Activated CD4-positive, alpha-beta T cell treated with anti-CD3 and anti-CD28 coated beads, Interleukin-2, Interleukin-6, amounts not matched to agents 100 ng/mL and 50 ng/mL, durations not matched to agents 16 hours and 8 hours (primary cell): Measurements from ENCODE around the gene PLCB1.
"Not testable (repeated sequence)": the region's sequence is repeated elsewhere in the genome, so short reads cannot be mapped to it uniquely, and the experiment has no call there.

Source experiments
- DNase-seq: peaks from one replicate; pipeline ENCODE4 v3.0.0-alpha.2; 2020

Gene PLCB1

DNA sequence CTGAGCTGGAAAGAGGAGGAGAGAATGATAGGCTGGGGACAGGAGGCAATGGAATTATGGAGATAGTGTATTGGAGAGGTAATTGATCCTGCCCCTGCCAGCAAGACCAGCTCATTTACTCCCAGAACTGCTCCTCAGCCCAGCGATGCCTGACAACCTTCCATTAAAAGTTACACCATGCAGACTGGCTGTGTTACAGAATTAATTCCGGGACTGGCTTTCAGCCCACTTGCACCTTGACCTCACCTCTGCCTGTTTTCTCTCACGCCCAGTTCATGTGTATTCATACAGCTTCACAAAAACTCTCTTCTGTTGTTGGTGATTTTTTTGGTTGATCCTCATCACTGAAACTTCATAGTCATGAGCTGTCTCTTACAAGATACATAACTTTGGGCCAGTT lies 207.3 kb downstream of the PLCB1 start:
- no peak for DNase-seq

GRCh38 chr20:8342391-8342790 lies 210.3 kb downstream of the PLCB1 start:
- no peak for DNase-seq

- DNase-seq = no peak
Observed at GRCh38 chr20:8344106-8344505, 212.0 kb downstream of the PLCB1 start.

DNA sequence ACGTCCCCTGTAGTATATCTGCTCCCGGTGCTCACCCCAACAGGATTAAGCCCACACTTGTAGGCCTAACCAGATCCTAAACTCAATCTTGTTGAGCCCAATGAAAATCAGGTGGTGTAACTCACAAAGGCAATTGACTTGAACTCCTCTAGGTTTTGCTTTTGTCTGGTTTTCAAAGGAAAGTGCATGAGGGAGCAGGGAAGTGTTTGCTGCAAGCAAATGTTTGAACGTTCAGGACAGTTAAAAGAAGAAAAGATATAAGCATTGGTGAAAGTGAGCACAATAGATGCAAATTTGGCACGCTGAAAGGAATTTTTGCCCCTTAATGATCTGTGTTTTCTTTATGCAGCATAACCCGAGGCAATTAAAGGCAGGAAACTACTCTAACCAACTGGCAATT lies 212.6 kb downstream of the PLCB1 start:
- DNase-seq = no peak

DNA sequence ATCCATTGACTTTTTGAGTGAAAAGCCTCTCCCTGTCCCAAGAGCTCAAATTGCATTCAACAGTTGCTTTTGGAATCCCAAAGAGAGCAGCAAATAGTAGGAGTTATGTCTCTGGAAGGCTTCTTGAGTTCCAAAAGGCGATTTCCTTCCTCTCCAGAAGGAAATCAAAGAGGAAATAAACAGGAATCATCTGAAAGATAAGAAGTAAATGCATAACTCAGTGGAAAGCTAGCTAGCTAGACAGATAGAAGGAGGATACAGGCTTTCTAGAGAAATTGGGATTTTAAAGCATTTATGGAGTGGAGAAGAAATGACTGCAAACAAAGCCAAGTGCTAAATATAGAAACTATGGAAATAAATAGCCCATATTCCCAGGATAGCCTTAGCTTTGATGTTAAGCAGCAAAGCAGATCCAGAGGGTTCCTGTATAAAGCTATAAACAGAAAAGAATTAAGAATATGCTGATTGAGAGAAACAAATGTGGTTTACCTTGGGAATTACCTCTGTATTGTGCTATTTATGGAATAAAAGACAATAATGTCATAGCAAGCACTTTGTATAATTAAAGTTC lies 214.7 kb downstream of the PLCB1 start:
- no peak for DNase-seq

- DNase-seq = not testable (repeated sequence)
Observed at GRCh38 chr20:8350225-8350624, 218.2 kb downstream of the PLCB1 start.

DNA sequence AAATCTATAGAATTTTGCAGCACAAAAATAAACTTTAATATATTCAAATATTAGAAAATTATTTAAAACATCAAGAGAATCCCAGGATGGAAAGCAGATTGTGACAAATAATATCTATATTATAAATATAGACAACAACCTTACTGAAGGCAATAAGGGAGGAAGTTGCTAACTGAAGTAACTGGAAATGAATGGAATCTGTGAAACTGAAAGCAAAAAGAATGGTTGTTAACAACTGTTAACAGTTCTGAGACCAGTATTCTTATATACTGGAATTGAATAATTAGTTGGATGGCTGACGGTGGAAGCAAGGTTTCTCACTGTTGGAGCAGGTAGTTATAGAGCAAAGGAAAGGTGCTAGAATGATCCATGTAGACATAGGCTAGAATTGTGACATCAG lies 220.4 kb downstream of the PLCB1 start:
- no peak for DNase-seq

DNA sequence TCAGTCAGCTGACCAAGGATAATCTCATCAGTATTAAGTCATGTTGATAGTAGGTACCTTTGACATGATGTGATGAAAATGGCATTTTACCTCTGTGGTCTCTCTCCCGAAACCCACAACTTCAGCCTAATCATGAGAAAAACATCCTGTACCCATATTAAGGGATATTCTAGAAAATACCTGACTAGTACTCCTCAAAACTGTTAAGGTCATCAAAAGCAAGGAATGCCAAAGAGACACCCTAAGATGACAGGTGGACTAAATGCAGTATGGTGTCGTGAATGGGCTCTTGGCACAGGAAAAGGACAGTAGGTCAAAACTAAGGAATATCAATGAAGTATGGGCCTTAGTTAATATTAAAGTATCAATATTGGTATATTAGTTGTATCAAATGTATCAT lies 221.4 kb downstream of the PLCB1 start:
- no peak for DNase-seq

DNA sequence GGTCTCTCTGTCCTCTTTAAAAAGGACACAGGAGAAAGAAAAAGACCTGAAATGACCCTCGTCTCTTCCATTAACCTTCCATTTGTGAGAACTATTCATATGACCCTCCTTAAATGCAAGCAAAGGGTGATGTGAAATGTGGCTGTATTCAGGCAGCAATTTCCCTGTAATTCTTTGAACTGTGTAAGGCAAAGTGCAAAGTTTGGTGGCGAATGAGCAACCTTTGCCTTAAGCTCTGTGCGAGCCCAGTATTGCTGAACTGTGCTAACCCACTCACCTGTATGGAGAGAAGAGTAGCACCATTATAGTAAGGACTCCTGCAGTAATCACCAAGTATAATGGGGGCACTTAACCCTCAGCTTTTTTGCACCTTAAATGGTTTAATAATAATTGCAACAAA lies 223.4 kb downstream of the PLCB1 start:
- DNase-seq = no peak

- DNase-seq = no peak
Observed at GRCh38 chr20:8356806-8357205, 224.7 kb downstream of the PLCB1 start.

DNA sequence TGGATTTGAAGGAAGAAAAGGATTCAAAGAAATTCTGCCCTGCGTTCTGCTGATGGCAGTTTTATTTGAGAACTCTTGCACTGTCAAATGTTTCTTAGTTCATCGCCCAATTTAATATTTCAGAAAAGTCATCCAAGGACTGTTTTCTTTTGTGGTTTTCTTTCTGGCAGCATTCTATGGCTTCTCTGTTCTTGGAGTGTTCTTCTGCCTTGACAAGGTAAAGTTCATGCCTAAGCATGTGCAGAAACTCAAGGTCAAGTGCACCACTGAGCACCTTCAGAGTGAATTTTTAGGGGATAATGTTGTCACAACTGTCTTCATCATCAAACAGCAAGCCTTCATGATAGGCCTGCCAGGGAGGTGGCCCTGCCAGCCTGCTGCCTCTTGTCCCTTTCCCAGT lies 225.6 kb downstream of the PLCB1 start:
- no peak for DNase-seq

- DNase-seq = no peak
Observed at GRCh38 chr20:8360035-8360434, 228.0 kb downstream of the PLCB1 start.

DNA sequence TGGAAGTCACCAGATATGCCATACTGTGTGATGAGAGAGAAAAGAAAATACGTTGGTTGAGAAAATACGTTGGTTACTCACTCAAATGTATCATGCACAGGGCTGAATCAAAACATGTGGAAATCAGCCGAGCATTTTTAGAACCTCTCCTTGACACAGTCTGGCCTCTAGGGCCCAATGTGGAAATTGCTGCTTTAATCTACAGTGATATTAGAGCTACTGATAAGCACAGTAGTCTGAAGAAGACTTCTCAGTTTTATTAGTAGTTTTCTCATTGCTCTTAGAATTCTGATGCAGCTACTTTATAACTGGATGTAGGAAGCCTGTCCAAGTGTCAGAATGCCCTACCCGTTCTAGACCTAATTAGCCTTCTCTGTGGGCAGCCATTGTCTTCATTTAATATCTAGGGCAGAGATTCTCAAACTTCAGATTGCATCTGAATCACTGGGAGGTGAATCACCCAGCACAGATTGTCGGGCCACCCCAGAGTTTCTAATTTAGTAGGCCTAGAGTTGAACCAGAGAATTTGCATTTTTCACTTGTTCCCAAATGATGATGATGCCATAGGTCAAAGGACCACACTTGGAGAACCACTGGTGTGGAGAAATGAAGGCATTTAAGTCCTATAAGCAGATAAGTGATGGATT lies 229.1 kb downstream of the PLCB1 start:
- peak; percentile 27 for DNase-seq

GRCh38 chr20:8361779-8362178 lies 229.7 kb downstream of the PLCB1 start:
- DNase-seq = no peak

- DNase-seq = no peak
Observed at GRCh38 chr20:8362457-8362856, 230.4 kb downstream of the PLCB1 start.

GRCh38 chr20:8363970-8364733 lies 232.1 kb downstream of the PLCB1 start:
- DNase-seq = no peak

DNA sequence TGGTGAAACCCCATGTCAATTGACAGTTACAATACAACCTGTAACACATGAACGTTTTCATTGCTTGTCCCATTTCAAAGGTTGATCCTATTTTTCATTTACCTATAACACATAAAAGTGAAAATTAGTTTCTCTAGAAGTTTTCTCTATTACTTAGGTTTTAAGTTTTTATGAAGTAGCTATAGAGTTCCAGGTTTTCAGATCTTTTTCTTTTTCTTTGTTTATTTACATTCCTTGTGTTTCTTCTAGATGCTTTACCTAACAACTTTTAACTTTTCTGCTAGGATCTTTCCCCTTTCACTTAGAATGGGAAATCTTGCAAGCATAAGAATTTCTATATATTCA lies 232.6 kb downstream of the PLCB1 start:
- no peak for DNase-seq

DNA sequence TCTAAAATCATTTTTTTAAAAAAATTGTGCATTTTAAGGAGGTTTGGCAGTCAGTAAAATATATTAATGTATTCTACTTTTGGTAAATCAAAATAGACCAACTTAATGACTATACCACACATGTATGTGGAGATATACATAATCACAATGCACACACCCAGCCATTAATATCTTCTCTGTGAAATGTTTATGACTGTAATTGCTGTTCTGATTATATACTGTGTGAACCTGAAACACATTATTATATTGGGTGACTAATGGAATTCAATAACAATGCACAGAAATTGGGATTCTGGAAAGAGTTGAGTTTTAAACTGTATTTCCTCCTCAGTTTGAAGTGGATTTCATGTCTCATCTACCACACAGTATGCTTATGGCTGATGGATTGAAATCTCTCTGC lies 233.6 kb downstream of the PLCB1 start:
- no peak for DNase-seq

DNA sequence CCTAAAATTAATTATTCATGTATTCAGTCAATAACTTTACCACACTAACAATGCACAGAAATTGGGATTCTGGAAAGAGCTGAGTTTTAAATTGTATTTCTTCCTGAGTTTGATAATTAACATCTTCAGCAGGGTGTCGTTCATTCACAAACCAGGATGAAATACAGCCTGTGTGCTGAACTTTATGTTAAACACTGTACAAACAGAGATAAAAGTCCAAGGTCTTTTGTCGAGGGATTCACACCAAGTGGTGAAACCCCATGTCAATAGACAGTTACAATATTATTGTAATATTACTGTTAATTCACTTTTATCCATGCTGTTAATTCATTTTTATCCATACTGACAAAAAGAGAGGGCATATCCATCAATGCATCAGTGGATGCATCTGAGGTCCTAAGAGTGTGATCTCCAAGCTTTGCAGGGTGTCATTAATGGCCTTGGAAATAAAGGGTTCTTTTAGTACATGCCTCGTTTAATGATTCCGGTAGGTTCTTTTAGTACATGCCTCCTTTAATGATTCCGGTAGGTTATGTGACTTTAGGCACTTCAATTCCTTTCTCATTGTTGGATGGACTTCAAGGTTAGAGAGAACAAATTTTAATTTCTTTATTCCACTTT lies 234.3 kb downstream of the PLCB1 start:
- DNase-seq = no peak

- no peak for DNase-seq
Observed at GRCh38 chr20:8367689-8368088, 235.6 kb downstream of the PLCB1 start.

- no peak for DNase-seq
Observed at GRCh38 chr20:8368670-8369069, 236.6 kb downstream of the PLCB1 start.

DNA sequence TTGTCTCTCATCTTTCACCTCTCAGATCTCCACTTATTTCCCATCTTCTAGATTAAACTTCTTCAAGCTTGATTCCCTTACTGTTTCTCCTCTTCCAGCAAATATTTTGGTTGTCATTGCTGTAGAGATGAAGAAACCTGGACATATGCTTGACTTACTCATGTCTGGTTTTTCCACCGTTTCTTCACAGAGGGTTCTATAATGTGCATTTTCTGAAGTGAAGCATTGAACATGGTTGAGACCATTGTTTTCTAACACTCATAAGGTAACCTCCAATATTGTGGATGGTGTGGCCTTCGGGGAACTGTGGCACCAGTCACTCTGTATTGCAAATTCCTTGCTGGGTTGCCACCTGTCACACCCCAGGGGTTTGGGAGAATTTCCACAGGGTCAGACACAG lies 237.2 kb downstream of the PLCB1 start:
- no peak for DNase-seq

GRCh38 chr20:8370774-8371173 lies 238.7 kb downstream of the PLCB1 start:
- DNase-seq = no peak

DNA sequence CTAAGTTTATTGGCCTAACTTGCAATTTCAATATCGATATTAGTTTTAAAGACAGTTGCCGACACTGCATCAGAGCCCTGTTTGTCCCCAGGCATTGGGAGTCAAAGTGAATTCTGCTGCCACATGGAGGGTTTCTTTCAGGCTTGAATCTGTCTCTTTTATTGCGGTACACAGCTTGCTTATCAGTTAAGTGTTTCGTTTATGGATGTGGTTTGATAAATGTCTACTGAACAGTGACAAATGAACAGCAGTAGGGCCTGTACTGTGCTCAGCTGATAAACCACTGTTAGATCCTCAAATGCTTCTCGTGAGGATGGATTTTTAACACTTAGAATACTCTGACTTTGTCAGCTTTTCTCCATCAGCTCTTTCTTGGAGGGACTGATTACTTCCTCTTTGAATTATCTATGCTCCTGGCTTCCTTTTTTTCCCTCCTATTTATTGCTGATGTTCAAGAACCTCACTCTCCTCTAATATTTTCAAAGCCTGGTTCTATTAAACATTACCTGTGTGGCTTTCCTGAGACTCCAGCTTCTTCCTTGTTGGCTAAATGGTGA lies 240.8 kb downstream of the PLCB1 start:
- DNase-seq = no peak
